CD4-positive, CD25-positive, alpha-beta regulatory T cell (primary cell): ENCODE measurements around the gene PAPSS1. TPM values are rescaled to one million over a fixed set of nuclear protein-coding genes. Genes with fewer than 3 reads are reported as not detected.

Experiments
- ATAC-seq, 2 donors: fragments of 150-1000 bp; cut with Tn5 transposase; one replicate each; pipeline ENCODE4 v1.10.0; 2021; ENCODE audit warnings: low read depth in 2 of 2, moderate number of reproducible peaks in 2 of 2, moderate library complexity in 1 of 2
- DNase-seq, 3 donors: peaks; one replicate each; pipeline versions ENCODE4 v3.0.0 to v3.0.0-alpha.2; 2012 to 2022; ENCODE audit warnings: mixed read lengths in 1 of 3
- H3K27ac ChIP-seq: one replicate; pipeline ENCODE4 v1.7.0; 2013; ENCODE audit warnings: mild to moderate bottlenecking, low read length; ENCODE audit not compliant: insufficient read depth, poor library complexity, severe bottlenecking
- H3K27me3 ChIP-seq: one replicate; pipeline ENCODE4 v1.7.0; 2013; ENCODE audit warnings: low read length; ENCODE audit not compliant: control insufficient read depth, insufficient read depth
- H3K36me3 ChIP-seq: one replicate; pipeline ENCODE4 v1.7.0; 2013; ENCODE audit warnings: mild to moderate bottlenecking, low read length, moderate library complexity; ENCODE audit not compliant: control insufficient read depth, insufficient read depth
- H3K4me1 ChIP-seq: 2 replicates; pipeline ENCODE4 v1.7.0; 2013; ENCODE audit warnings: mild to moderate bottlenecking, low read length; ENCODE audit not compliant: insufficient read depth, control insufficient read depth, poor library complexity, severe bottlenecking
- H3K4me3 ChIP-seq: one replicate; pipeline ENCODE4 v1.7.0; 2013; ENCODE audit warnings: low read depth, mild to moderate bottlenecking, low read length, moderate library complexity
- H3K9me3 ChIP-seq, 2 experiments: 1 replicate in 1 of 2; 2 replicates in 1 of 2; pipeline ENCODE4 v1.7.0; 2013; ENCODE audit warnings: low read length in 2 of 2, mild to moderate bottlenecking in 1 of 2, moderate library complexity in 1 of 2; ENCODE audit not compliant: control insufficient read depth in 2 of 2
- H3K27ac Mint-ChIP-seq, 3 donors: one replicate each; pipeline ENCODE4 v1.8.0; 2020 to 2022; ENCODE audit warnings: mild to moderate bottlenecking in 3 of 3, mixed read lengths in 3 of 3, moderate library complexity in 2 of 3
- H3K27me3 Mint-ChIP-seq: one replicate; pipeline ENCODE4 v1.8.0; 2022; ENCODE audit warnings: mild to moderate bottlenecking, mixed read lengths
- H3K36me3 Mint-ChIP-seq: one replicate; pipeline ENCODE4 v1.8.0; 2020; ENCODE audit warnings: mixed read lengths
- H3K4me1 Mint-ChIP-seq, 4 donors: one replicate each; pipeline ENCODE4 v1.8.0; 2020 to 2022; ENCODE audit warnings: mixed read lengths in 4 of 4, mild to moderate bottlenecking in 1 of 4
- H3K4me3 Mint-ChIP-seq, 4 donors: one replicate each; pipeline ENCODE4 v1.8.0; 2020 to 2022; ENCODE audit warnings: mild to moderate bottlenecking in 4 of 4, mixed read lengths in 4 of 4, moderate library complexity in 3 of 4
- H3K9me3 Mint-ChIP-seq, 7 donors: one replicate each; pipeline ENCODE4 v1.8.0; 2020 to 2022; ENCODE audit warnings: mixed read lengths in 7 of 7, mild to moderate bottlenecking in 3 of 7, moderate library complexity in 2 of 7
- polyA plus RNA-seq, 4 donors: library from polyadenylated mRNA; unstranded; fragments of 300-500 nt; fragmentation: Illumina TruSeq; gene quantifications; one replicate each; pipeline ENCODE4 v1.2.3, GENCODE V29; 2021
- total RNA-seq: library from RNA; stranded (reverse); gene quantifications from one replicate; pipeline ENCODE4 v1.2.3, GENCODE V29; 2022

The PAPSS1 gene
- total RNA-seq (18.4 TPM), polyA plus RNA-seq (10 to 100 TPM; 32.5 to 53.6 (median 43.0) TPM)

- Histone ChIP-seq H3K27me3 (no peaks in the 10 kb centered on the region), H3K36me3 (no peaks in the 10 kb centered on the region), H3K4me1 (peaks cover 37% of the 10 kb centered on the region), H3K4me3 (peak within 1 kb of the TSS; percentile 90), H3K27ac (peak within 1 kb of the TSS; percentile 84), H3K9me3 (no peaks in the 10 kb centered on the region)
- ATAC-seq (peak; percentile 91 to 92), DNase-seq (peak; percentile 91 to 97 (median 93))
- peaks cover 4% of the 10 kb centered on the region for H3K27me3 Mint-ChIP-seq
- H3K4me1 Mint-ChIP-seq, result peaks cover 15 to 49% (median 43%) of the 10 kb centered on the region in 4 donors
- H3K36me3 Mint-ChIP-seq, result peaks cover 4% of the 10 kb centered on the region
- H3K4me3 Mint-ChIP-seq, result peak within 1 kb of the TSS; percentile 95 to 99 (median 96)
- H3K27ac Mint-ChIP-seq, result peak within 1 kb of the TSS; percentile 96 to 99 (median 97)
- H3K9me3 Mint-ChIP-seq, result no peaks in the 10 kb centered on the region
These were observed at the start of gene PAPSS1 for GRCh38 chr4:107719922-107720722. TSS of gene PAPSS1 (minus strand) at chr4:107720234. CDS start at chr4:107720179, 55 bp downstream.

GRCh38 chr4:107760281-107760947, 40.4 kb upstream of the PAPSS1 start:
- peaks cover 18% of the 10 kb centered on the region for H3K27me3 Mint-ChIP-seq
- DNase-seq, result no peak
- Histone ChIP-seq H3K4me1 (no peaks in the 10 kb centered on the region), H3K36me3 (no peaks in the 10 kb centered on the region), H3K27me3 (peaks cover 3% of the 10 kb centered on the region), H3K4me3 (no peak overlapping the region), H3K9me3 (no peaks in the 10 kb centered on the region), H3K27ac (no peak overlapping the region)
- peaks cover 0 to 1% (median 0%) of the 10 kb centered on the region in 7 donors for H3K9me3 Mint-ChIP-seq
- H3K27ac Mint-ChIP-seq, result no peak overlapping the region
- no peak overlapping the region for H3K4me3 Mint-ChIP-seq
- H3K4me1 Mint-ChIP-seq, result peaks cover 0 to 2% (median 0%) of the 10 kb centered on the region in 4 donors
- H3K36me3 Mint-ChIP-seq, result no peaks in the 10 kb centered on the region
- no peak for ATAC-seq

GRCh38 chr4:107757864-107758476, 37.9 kb upstream of the PAPSS1 start:
- peak in 2 of 3 donors; percentile 30 to 33 for DNase-seq
- H3K4me1 ChIP-seq, result no peaks in the 10 kb centered on the region
- Mint-ChIP-seq H3K27me3 (peaks cover 17% of the 10 kb centered on the region), H3K4me1 (peaks cover 0 to 2% (median 0%) of the 10 kb centered on the region in 4 donors), H3K9me3 (peaks cover 0 to 1% (median 0%) of the 10 kb centered on the region in 7 donors), H3K4me3 (no peak overlapping the region), H3K36me3 (no peaks in the 10 kb centered on the region), H3K27ac (peak overlapping the region in 1 of 3 donors; percentile 21)
- H3K27me3 ChIP-seq, result no peaks in the 10 kb centered on the region
- H3K27ac ChIP-seq, result no peak overlapping the region
- no peak for ATAC-seq
- H3K4me3 ChIP-seq, result no peak overlapping the region
- no peaks in the 10 kb centered on the region for H3K9me3 ChIP-seq
- H3K36me3 ChIP-seq, result no peaks in the 10 kb centered on the region

DNA sequence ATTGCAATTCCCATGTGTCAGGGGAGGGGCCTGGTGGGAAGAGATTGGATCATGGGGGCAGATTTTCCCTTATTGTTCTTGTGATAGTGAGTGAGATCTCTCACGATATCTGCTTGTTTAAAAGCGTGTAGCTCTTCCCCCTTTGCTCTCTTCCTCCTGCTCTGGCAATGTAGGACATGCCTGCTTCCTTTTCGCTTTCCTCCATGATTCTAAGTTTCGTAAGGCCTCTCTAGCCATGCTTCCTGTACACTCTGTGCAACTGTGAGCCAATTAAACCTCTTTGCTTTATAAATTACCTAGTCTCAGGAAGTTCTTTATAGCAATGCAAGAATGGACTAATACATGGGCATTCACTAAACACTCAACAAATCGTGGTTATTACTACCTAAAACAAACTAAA, 37.2 kb upstream of the PAPSS1 start:
- no peaks in the 10 kb centered on the region for H3K36me3 ChIP-seq
- Mint-ChIP-seq H3K4me3 (no peak overlapping the region), H3K4me1 (peaks cover 0 to 2% (median 0%) of the 10 kb centered on the region in 4 donors), H3K27ac (no peak overlapping the region), H3K9me3 (peaks cover 0 to 1% (median 0%) of the 10 kb centered on the region in 7 donors), H3K36me3 (no peaks in the 10 kb centered on the region), H3K27me3 (peaks cover 17% of the 10 kb centered on the region)
- H3K4me1 ChIP-seq, result no peaks in the 10 kb centered on the region
- no peak overlapping the region for H3K27ac ChIP-seq
- DNase-seq (no peak), ATAC-seq (no peak)
- H3K9me3 ChIP-seq, result no peaks in the 10 kb centered on the region
- peaks cover 2% of the 10 kb centered on the region for H3K27me3 ChIP-seq
- H3K4me3 ChIP-seq, result no peak overlapping the region

- H3K4me3 ChIP-seq, result no peak overlapping the region
- DNase-seq, result no peak
- H3K9me3 ChIP-seq, result no peaks in the 10 kb centered on the region
- H3K27me3 Mint-ChIP-seq, result peaks cover 22% of the 10 kb centered on the region
- no peaks in the 10 kb centered on the region for H3K36me3 Mint-ChIP-seq
- H3K27me3 ChIP-seq, result peaks cover 4% of the 10 kb centered on the region
- peaks cover 0 to 2% (median 0%) of the 10 kb centered on the region in 4 donors for H3K4me1 Mint-ChIP-seq
- H3K27ac ChIP-seq, result no peak overlapping the region
- ATAC-seq, result no peak
- H3K27ac Mint-ChIP-seq, result no peak overlapping the region
- H3K9me3 Mint-ChIP-seq, result no peaks in the 10 kb centered on the region
- no peak overlapping the region for H3K4me3 Mint-ChIP-seq
- no peaks in the 10 kb centered on the region for H3K36me3 ChIP-seq
- no peaks in the 10 kb centered on the region for H3K4me1 ChIP-seq
These were observed 35.9 kb upstream of the PAPSS1 start for GRCh38 chr4:107755841-107756356.

GRCh38 chr4:107751670-107752069, 31.6 kb upstream of the PAPSS1 start:
- DNase-seq, result no peak
- Mint-ChIP-seq H3K4me3 (no peak overlapping the region), H3K36me3 (no peaks in the 10 kb centered on the region), H3K27ac (no peak overlapping the region), H3K27me3 (peaks cover 45% of the 10 kb centered on the region), H3K9me3 (peaks cover 0 to 3% (median 0%) of the 10 kb centered on the region in 7 donors), H3K4me1 (no peaks in the 10 kb centered on the region)
- Histone ChIP-seq H3K36me3 (no peaks in the 10 kb centered on the region), H3K27ac (no peak overlapping the region), H3K4me3 (no peak overlapping the region), H3K9me3 (no peaks in the 10 kb centered on the region), H3K4me1 (no peaks in the 10 kb centered on the region), H3K27me3 (peaks cover 24% of the 10 kb centered on the region)
- no peak for ATAC-seq

- no peaks in the 10 kb centered on the region for H3K36me3 ChIP-seq
- Mint-ChIP-seq H3K36me3 (no peaks in the 10 kb centered on the region), H3K4me3 (no peak overlapping the region), H3K27ac (no peak overlapping the region), H3K9me3 (peaks cover 0 to 6% (median 1%) of the 10 kb centered on the region in 7 donors), H3K4me1 (no peaks in the 10 kb centered on the region), H3K27me3 (peaks cover 39% of the 10 kb centered on the region)
- H3K27me3 ChIP-seq, result peaks cover 31% of the 10 kb centered on the region
- no peak for ATAC-seq
- H3K4me3 ChIP-seq, result no peak overlapping the region
- DNase-seq, result no peak
- H3K9me3 ChIP-seq, result peaks cover 0 to 2% of the 10 kb centered on the region in 2 experiments
- H3K27ac ChIP-seq, result no peak overlapping the region
- no peaks in the 10 kb centered on the region for H3K4me1 ChIP-seq
These were observed 27.9 kb upstream of the PAPSS1 start for GRCh38 chr4:107747748-107748486.
